H1 (cell line): Measurements from ENCODE around the gene BLVRA. TPM values are rescaled to one million over a fixed set of nuclear protein-coding genes. Genes with fewer than 3 reads are reported as not detected.

Experiments used
- CTCF ChIA-PET: fragments of 300-600 bp; sonication (Branson Sonifier 250); formaldehyde crosslinking; loops from one replicate; lab custom pipeline; 2021; ENCODE audit not compliant: partially characterized antibody; lab: Charles Lee
- POLR2A ChIA-PET: fragments of 300-600 bp; sonication (Branson Sonifier 250); formaldehyde crosslinking; loops from one replicate; lab custom pipeline; 2021; ENCODE audit warnings: inconsistent platforms; ENCODE audit not compliant: partially characterized antibody; lab: Charles Lee
- DNase-seq, 2 experiments: peaks; one replicate each; pipeline versions ENCODE4 v3.0.0 to v3.0.0-alpha.2; 2010 to 2022; ENCODE audit warnings: low spot score in 2 of 2, low read depth in 1 of 2, mixed read lengths in 1 of 2
- FAIRE-seq: peaks from 2 replicates; lab custom pipeline; 2011; peaks lifted over from hg19 to GRCh38; lab: Jason Lieb, UNC
- H2AFZ ChIP-seq: 2 replicates; pipeline ENCODE4 v1.8.1; 2012; ENCODE audit warnings: low read length, inconsistent platforms
- H2AK5ac ChIP-seq: 2 replicates; pipeline ENCODE4 v1.6.1; 2013; ENCODE audit warnings: low read depth, low read length
- H2BK120ac ChIP-seq: replicated peaks from 2 replicates; pipeline ENCODE3; 2013; ENCODE audit warnings: low read depth, low read length, inconsistent platforms
- H2BK12ac ChIP-seq: 2 replicates; pipeline ENCODE4 v1.6.1; 2013; ENCODE audit warnings: low read depth, low read length
- H2BK15ac ChIP-seq: 2 replicates; pipeline ENCODE4 v1.6.1; 2013; ENCODE audit warnings: low read length
- H2BK20ac ChIP-seq: 2 replicates; pipeline ENCODE4 v1.6.1; 2013; ENCODE audit warnings: low read length
- H2BK5ac ChIP-seq: 2 replicates; pipeline ENCODE4 v1.6.1; 2013; ENCODE audit warnings: low read depth, low read length
- H3K14ac ChIP-seq: 2 replicates; pipeline ENCODE4 v1.6.1; 2013; ENCODE audit warnings: inconsistent platforms; ENCODE audit not compliant: insufficient read length
- H3K18ac ChIP-seq: 2 replicates; pipeline ENCODE4 v1.6.1; 2013; ENCODE audit warnings: low read length; ENCODE audit errors: extremely low read depth
- H3K23ac ChIP-seq: 2 replicates; pipeline ENCODE4 v1.6.1; 2013; ENCODE audit warnings: inconsistent platforms; ENCODE audit not compliant: insufficient read length
- H3K23me2 ChIP-seq: 2 replicates; pipeline ENCODE4 v1.6.1; 2013; ENCODE audit warnings: low read depth, low read length
- H3K27ac ChIP-seq: 2 replicates; pipeline ENCODE4 v1.6.1; 2011; ENCODE audit warnings: low read depth, low read length, inconsistent platforms
- H3K27me3 ChIP-seq, 4 experiments: replicated peaks in 1 of 4; 1 replicate in 1 of 4; 2 replicates in 3 of 4; pipeline versions ENCODE4 v1.6.1 to v1.8.1; 2011 to 2013; ENCODE audit warnings: low read length in 3 of 4, mild to moderate bottlenecking in 3 of 4, inconsistent platforms in 2 of 4, mixed read lengths in 2 of 4, moderate library complexity in 1 of 4; ENCODE audit not compliant: control insufficient read depth in 3 of 4, insufficient read depth in 3 of 4; ENCODE audit errors: extremely low read depth in 1 of 4
- H3K36me3 ChIP-seq, 4 experiments: 2 replicates each; pipeline versions ENCODE4 v1.6.1 to v1.8.1; 2011 to 2013; ENCODE audit warnings: mild to moderate bottlenecking in 4 of 4, low read length in 3 of 4, moderate library complexity in 2 of 4, control low read depth in 1 of 4, inconsistent platforms in 1 of 4; ENCODE audit not compliant: insufficient read depth in 4 of 4, control insufficient read depth in 2 of 4
- H3K4ac ChIP-seq: replicated peaks from 2 replicates; pipeline ENCODE3; 2013; ENCODE audit warnings: low read length, low read depth, mixed read lengths, inconsistent platforms; ENCODE audit not compliant: insufficient read length
- H3K4me1 ChIP-seq, 4 experiments: replicated peaks in 1 of 4; 1 replicate in 1 of 4; 2 replicates in 3 of 4; pipeline versions ENCODE4 v1.6.1 to v1.8.1; 2011 to 2013; ENCODE audit warnings: low read length in 3 of 4, inconsistent platforms in 2 of 4, mixed read lengths in 1 of 4; ENCODE audit not compliant: insufficient read depth in 4 of 4, control insufficient read depth in 3 of 4
- H3K4me2 ChIP-seq, 2 experiments: 2 replicates each; pipeline versions ENCODE4 v1.6.1 to v1.8.1; 2011 to 2013; ENCODE audit warnings: low read depth in 2 of 2, low read length in 2 of 2, control low read depth in 1 of 2, inconsistent platforms in 1 of 2, mild to moderate bottlenecking in 1 of 2; ENCODE audit not compliant: insufficient read depth in 1 of 2
- H3K4me3 ChIP-seq, 4 experiments: fragments of 200-600, 300-600 bp in 1 of 4; sonication (generic), shearing (Covaris generic), sonication (Bioruptor Twin) in 1 of 4; 2 replicates each; pipeline versions ENCODE4 v1.5.1 to v1.8.1; 2011 to 2016; ENCODE audit warnings: low read length in 4 of 4, low read depth in 3 of 4, control low read depth in 2 of 4, inconsistent platforms in 2 of 4, mild to moderate bottlenecking in 2 of 4, mixed read lengths in 1 of 4, moderate library complexity in 1 of 4; ENCODE audit not compliant: insufficient read depth in 2 of 4; ENCODE audit errors: extremely low read depth in 1 of 4
- H3K56ac ChIP-seq: replicated peaks from 2 replicates; pipeline ENCODE3; 2013; ENCODE audit warnings: low read depth, mild to moderate bottlenecking, mixed read lengths, low read length, inconsistent platforms; ENCODE audit not compliant: insufficient read length
- H3K79me1 ChIP-seq: 2 replicates; pipeline ENCODE4 v1.6.1; 2013; ENCODE audit warnings: low read depth, low read length, control low read depth
- H3K79me2 ChIP-seq, 2 experiments: 2 replicates each; pipeline versions ENCODE4 v1.6.1 to v1.8.1; 2012 to 2013; ENCODE audit warnings: low read length in 2 of 2, mild to moderate bottlenecking in 2 of 2, inconsistent platforms in 1 of 2; ENCODE audit not compliant: insufficient read depth in 2 of 2, control insufficient read depth in 1 of 2
- H3K9ac ChIP-seq, 4 experiments: replicated peaks in 1 of 4; 1 replicate in 1 of 4; 2 replicates in 3 of 4; pipeline versions ENCODE4 v1.6.1 to v1.8.1; 2011 to 2013; ENCODE audit warnings: low read depth in 3 of 4, low read length in 3 of 4, control low read depth in 2 of 4, mild to moderate bottlenecking in 2 of 4, moderate library complexity in 2 of 4, inconsistent platforms in 1 of 4; ENCODE audit errors: extremely low read depth in 1 of 4
- H3K9me3 ChIP-seq, 2 experiments: 2 replicates each; pipeline versions ENCODE4 v1.6.1 to v1.8.1; 2012 to 2013; ENCODE audit warnings: mild to moderate bottlenecking in 2 of 2, moderate library complexity in 2 of 2, control low read depth in 1 of 2, inconsistent platforms in 1 of 2, low read depth in 1 of 2, low read length in 1 of 2, mixed read lengths in 1 of 2; ENCODE audit not compliant: insufficient read depth in 2 of 2
- H4K20me1 ChIP-seq, 2 experiments: replicated peaks in 1 of 2; 2 replicates each; pipeline versions ENCODE3 to v1.8.1; 2011 to 2013; ENCODE audit warnings: inconsistent platforms in 2 of 2, low read length in 2 of 2, mild to moderate bottlenecking in 1 of 2; ENCODE audit not compliant: insufficient read depth in 2 of 2, control insufficient read depth in 1 of 2
- H4K5ac ChIP-seq: 2 replicates; pipeline ENCODE4 v1.6.1; 2013; ENCODE audit warnings: low read length, low read depth, mixed read lengths, inconsistent platforms; ENCODE audit not compliant: insufficient read length
- H4K8ac ChIP-seq: 2 replicates; pipeline ENCODE4 v1.8.0; 2013; ENCODE audit warnings: mild to moderate bottlenecking, moderate library complexity, low read length, inconsistent platforms; ENCODE audit not compliant: insufficient read depth; ENCODE audit errors: extremely low read depth
- H4K91ac ChIP-seq: replicated peaks from 2 replicates; pipeline ENCODE3; 2013; ENCODE audit warnings: low read length, mixed read lengths, inconsistent platforms; ENCODE audit not compliant: insufficient read length
- CEBPB ChIP-seq: IDR thresholded peaks from 2 replicates; pipeline ENCODE4 v1.6.1; 2012; ENCODE audit warnings: low read depth, low read length
- RAD21 ChIP-seq, 2 experiments: IDR thresholded peaks in 1 of 2; conservative IDR thresholded peaks in 1 of 2; 2 replicates each; pipeline ENCODE4 v1.6.1; 2011; ENCODE audit warnings: low read depth in 2 of 2, low read length in 2 of 2, improper control_type of control experiment in 1 of 2, inconsistent platforms in 1 of 2, mild to moderate bottlenecking in 1 of 2, moderate library complexity in 1 of 2
- WGBS, 2 experiments: shearing (Covaris generic) in 1 of 2; methylation state at CpG; one replicate each; pipeline versions ENCODE4 v1.1.6 to v1.1.7; 2013 to 2015; ENCODE audit warnings: low lambda C conversion rate in 2 of 2, mixed read lengths in 2 of 2, inconsistent platforms in 1 of 2, low coverage in 1 of 2, missing lambda C conversion rate in 1 of 2; ENCODE audit not compliant: insufficient replicate concordance in 2 of 2, insufficient coverage in 1 of 2, insufficient read length in 1 of 2; ENCODE audit errors: extremely low coverage in 1 of 2, missing lambda C conversion rate in 1 of 2; 5-methylcytosine and 5-hydroxymethylcytosine counted together
- polyA plus RNA-seq, 7 experiments: library from polyadenylated mRNA; depleted of rRNA in 3 of 7; stranded (reverse) in 5 of 7; unstranded in 2 of 7; fragments of >200 nt in 5 of 7; fragments of 200-250 nt in 2 of 7; gene quantifications; 1 replicate in 5 of 7; 2 replicates in 1 of 7; 4 replicates in 1 of 7; pipeline versions ENCODE4 v1.2.1 to v1.2.3, GENCODE V29; 2011 to 2013; ENCODE audit warnings: missing spikeins in 2 of 7, mixed read lengths in 2 of 7
- total RNA-seq: library from RNA; stranded (reverse); fragmentation: NEBNext Ultra II Directional; extraction: Animal tissue kit (Norgen Biotek cat#: 25700); gene quantifications from 2 replicates; pipeline ENCODE4 v1.2.1, GENCODE V29; 2021

BLVRA gene
- total and polyA plus RNA-seq, 2 of the 8 experiments (the other 6 are each of a cell fraction or from before 2014, with no cell fraction given), result 16.1 to 37.1 TPM

DNA sequence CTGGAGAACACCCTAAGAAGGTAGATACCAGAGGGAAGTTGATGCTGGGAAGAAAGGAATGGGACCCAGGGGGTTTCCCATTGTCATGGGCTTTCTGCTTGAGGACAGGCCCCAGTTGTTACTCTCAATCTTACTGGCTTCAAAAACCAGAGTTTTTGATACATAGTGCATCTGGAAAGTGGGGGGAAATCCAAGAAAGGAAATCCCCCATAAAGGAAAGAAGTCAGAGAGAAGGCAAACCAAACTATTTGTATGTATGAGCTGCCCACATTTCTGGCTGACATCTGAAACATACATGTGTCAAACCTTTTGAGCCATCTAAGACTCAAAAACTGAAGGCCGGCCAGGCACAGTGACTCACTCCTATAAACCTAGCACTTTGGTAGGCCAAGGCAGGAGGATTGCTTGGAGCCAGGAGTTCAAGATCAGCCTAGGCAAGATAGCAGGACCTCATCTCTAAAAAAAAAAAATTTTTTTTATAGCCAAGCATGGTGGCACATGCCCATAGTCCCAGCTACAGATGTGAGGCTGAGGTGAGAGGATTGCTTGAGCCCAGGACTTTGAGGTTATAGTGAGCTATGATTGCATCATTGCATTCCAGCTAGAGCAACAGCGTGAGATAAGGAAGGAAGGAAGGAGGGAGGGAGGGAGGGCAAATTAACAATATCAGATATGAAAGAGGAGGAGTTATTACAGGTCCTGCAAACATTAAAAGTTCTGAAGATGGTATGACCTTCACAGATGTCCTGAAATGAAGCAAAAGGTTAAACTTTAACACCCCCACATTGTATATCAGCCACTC, 22.5 kb upstream of the BLVRA start:
- Histone ChIP-seq H3K4me3 (no peak overlapping the region), H3K9ac (no peak overlapping the region), H4K20me1 (no peaks in the 10 kb centered on the region), H2AFZ (no peak overlapping the region), H2BK120ac (no peak overlapping the region), H3K4ac (no peak overlapping the region), H2AK5ac (no peak overlapping the region), H2BK15ac (no peak overlapping the region), H4K5ac (no peak overlapping the region), H3K4me1 (no peaks in the 10 kb centered on the region), H3K23ac (no peak overlapping the region), H3K27me3 (no peaks in the 10 kb centered on the region), H3K79me2 (no peaks in the 10 kb centered on the region), H2BK20ac (no peak overlapping the region), H2BK12ac (no peak overlapping the region), H3K9me3 (no peaks in the 10 kb centered on the region), H3K79me1 (no peaks in the 10 kb centered on the region), H3K18ac (no peak overlapping the region), H3K56ac (no peak overlapping the region), H4K8ac (no peak overlapping the region), H3K23me2 (peaks cover 2% of the 10 kb centered on the region; the same call in 1 of the 2 replicates), H3K27ac (no peak overlapping the region), H2BK5ac (no peak overlapping the region), H3K36me3 (no peaks in the 10 kb centered on the region), H4K91ac (no peak overlapping the region), H3K4me2 (no peak overlapping the region), H3K14ac (no peak overlapping the region)
- TF ChIP-seq CEBPB (peak; percentile 56; the same call in 1 of the 2 replicates), RAD21 (IDR thresholded peaks at IDR 0.05 in 1 of 2, conservative IDR thresholded peaks at IDR 0.05 in 1 of 2; ENCODE audit: low read depth in 2 of 2, low read length in 2 of 2) (no peak)
- no peak for FAIRE-seq
- WGBS, 2 experiments, result 81% methylated on average over 2 of the region's 2 CpGs; no CpG with 5 or more reads in 1 of the 2 experiments
- DNase-seq, result no peak
- CTCF ChIA-PET, result interaction anchor here (0.7 to 3.0 kb wide), 5 partner anchors 15 to 153 kb away, joined by 3 to 11 read pairs (median 3); partner anchors contain the start of gene STK17A
- POLR2A ChIA-PET, result interaction anchor here (0.7 to 1.0 kb wide), 2 partner anchors 13 to 226 kb away, joined by 3 to 4 read pairs; no protein-coding TSS in a partner anchor
